ENCODE measurements around the gene MPP2. TPM values are rescaled to one million over a fixed set of nuclear protein-coding genes. Genes with fewer than 3 reads are reported as not detected.

The MPP2 gene
- total and polyA plus RNA-seq, 2 of the 13 experiments (the other 11 are each of a cell fraction or from before 2014, with no cell fraction given) = 0.20 to 1.7 TPM

DNA sequence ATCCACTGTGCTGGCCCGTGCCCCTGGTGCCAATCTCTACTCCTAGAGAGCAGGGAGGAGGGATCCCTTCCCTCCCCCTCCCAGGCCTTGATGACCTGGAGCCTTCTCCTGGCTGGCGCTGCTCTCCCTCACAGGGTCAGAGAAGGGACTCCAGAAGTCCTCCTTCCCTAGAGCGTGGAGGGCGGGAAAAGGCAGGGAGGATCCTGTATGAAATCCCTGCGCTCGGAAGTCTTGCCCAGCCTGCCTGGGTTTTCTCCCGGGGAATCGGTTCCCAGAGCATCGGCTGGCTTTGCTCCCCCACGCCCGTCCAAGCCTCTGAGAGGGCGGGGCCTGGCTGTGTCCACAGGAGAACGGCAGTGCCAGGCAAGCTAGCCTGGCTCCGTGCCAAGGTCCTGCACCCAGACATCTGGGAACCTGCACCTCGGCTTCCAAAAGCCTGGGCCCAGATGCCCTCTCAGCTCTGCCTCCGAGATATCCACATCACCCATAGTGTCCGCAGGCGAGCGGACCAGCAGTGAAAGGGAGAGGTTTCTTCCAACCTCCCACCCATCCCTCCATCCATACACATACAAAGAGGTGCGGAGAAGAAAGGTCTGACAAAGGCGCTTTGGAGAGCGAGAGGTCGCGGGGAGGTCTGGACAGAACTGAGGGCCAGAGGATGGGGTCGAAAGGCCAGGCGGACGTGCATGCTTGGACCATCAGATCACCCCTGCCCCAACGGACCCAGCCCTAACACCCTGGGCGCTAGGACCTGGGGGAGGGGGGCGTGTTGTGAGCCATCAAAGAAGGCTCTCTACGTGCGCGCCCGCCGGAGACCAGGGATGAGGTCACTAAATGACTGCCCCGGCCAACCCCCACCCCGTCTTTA is 1.1 kb downstream of the MPP2 start (continued):
- TF ChIP-seq NCOA5 (CRISPR knock-in tag; IDR thresholded peaks at IDR 0.05) (no peak), ZBTB8A (CRISPR knock-in tag; IDR thresholded peaks at IDR 0.05; ENCODE audit: borderline replicate concordance, low read depth) (no peak), TBP (CRISPR knock-in tag; IDR thresholded peaks at IDR 0.05) (no peak), ZNF441 (CRISPR knock-in tag; IDR thresholded peaks at IDR 0.05; ENCODE audit: borderline replicate concordance) (no peak), CHCHD3 (CRISPR knock-in tag; IDR thresholded peaks at IDR 0.05) (no peak), EZH2 (conservative IDR thresholded peaks at IDR 0.05; ENCODE audit: low read depth, low read length) (peak; percentile 41; the same call in 1 of the 2 replicates), IKZF1 (IDR thresholded peaks at IDR 0.05) (no peak), ELF3 (CRISPR knock-in tag; IDR thresholded peaks at IDR 0.05) (no peak), JUNB (CRISPR knock-in tag; IDR thresholded peaks at IDR 0.05; ENCODE audit: borderline replicate concordance) (no peak), DNMT3B (CRISPR knock-in tag; conservative IDR thresholded peaks at IDR 0.05) (no peak), ZNF607 (CRISPR knock-in tag; IDR thresholded peaks at IDR 0.05; ENCODE audit: borderline replicate concordance) (peak; percentile 23; the same call in 1 of the 2 replicates)
- TF ChIP-seq, protein P1, sequence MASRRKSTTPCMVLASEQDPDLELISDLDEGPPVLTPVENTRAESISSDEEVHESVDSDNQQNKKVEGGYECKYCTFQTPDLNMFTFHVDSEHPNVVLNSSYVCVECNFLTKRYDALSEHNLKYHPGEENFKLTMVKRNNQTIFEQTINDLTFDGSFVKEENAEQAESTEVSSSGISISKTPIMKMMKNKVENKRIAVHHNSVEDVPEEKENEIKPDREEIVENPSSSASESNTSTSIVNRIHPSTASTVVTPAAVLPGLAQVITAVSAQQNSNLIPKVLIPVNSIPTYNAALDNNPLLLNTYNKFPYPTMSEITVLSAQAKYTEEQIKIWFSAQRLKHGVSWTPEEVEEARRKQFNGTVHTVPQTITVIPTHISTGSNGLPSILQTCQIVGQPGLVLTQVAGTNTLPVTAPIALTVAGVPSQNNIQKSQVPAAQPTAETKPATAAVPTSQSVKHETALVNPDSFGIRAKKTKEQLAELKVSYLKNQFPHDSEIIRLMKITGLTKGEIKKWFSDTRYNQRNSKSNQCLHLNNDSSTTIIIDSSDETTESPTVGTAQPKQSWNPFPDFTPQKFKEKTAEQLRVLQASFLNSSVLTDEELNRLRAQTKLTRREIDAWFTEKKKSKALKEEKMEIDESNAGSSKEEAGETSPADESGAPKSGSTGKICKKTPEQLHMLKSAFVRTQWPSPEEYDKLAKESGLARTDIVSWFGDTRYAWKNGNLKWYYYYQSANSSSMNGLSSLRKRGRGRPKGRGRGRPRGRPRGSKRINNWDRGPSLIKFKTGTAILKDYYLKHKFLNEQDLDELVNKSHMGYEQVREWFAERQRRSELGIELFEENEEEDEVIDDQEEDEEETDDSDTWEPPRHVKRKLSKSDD (CRISPR knock-in tag; IDR thresholded peaks at IDR 0.05; ENCODE audit: low read depth) = no peak
- TF ChIP-seq, protein P2, sequence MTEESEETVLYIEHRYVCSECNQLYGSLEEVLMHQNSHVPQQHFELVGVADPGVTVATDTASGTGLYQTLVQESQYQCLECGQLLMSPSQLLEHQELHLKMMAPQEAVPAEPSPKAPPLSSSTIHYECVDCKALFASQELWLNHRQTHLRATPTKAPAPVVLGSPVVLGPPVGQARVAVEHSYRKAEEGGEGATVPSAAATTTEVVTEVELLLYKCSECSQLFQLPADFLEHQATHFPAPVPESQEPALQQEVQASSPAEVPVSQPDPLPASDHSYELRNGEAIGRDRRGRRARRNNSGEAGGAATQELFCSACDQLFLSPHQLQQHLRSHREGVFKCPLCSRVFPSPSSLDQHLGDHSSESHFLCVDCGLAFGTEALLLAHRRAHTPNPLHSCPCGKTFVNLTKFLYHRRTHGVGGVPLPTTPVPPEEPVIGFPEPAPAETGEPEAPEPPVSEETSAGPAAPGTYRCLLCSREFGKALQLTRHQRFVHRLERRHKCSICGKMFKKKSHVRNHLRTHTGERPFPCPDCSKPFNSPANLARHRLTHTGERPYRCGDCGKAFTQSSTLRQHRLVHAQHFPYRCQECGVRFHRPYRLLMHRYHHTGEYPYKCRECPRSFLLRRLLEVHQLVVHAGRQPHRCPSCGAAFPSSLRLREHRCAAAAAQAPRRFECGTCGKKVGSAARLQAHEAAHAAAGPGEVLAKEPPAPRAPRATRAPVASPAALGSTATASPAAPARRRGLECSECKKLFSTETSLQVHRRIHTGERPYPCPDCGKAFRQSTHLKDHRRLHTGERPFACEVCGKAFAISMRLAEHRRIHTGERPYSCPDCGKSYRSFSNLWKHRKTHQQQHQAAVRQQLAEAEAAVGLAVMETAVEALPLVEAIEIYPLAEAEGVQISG (CRISPR knock-in tag; IDR thresholded peaks at IDR 0.05) = 0 out of 2 replicates have a peak, but pooled peaks have one; percentile 6
- TF ChIP-seq, protein P3, sequence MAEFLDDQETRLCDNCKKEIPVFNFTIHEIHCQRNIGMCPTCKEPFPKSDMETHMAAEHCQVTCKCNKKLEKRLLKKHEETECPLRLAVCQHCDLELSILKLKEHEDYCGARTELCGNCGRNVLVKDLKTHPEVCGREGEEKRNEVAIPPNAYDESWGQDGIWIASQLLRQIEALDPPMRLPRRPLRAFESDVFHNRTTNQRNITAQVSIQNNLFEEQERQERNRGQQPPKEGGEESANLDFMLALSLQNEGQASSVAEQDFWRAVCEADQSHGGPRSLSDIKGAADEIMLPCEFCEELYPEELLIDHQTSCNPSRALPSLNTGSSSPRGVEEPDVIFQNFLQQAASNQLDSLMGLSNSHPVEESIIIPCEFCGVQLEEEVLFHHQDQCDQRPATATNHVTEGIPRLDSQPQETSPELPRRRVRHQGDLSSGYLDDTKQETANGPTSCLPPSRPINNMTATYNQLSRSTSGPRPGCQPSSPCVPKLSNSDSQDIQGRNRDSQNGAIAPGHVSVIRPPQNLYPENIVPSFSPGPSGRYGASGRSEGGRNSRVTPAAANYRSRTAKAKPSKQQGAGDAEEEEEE (CRISPR knock-in tag; IDR thresholded peaks at IDR 0.05; ENCODE audit: borderline replicate concordance) = no peak

Data from HepG2 (cell line).